ENCODE measurements around the gene CAMP.

The CAMP gene

DNA sequence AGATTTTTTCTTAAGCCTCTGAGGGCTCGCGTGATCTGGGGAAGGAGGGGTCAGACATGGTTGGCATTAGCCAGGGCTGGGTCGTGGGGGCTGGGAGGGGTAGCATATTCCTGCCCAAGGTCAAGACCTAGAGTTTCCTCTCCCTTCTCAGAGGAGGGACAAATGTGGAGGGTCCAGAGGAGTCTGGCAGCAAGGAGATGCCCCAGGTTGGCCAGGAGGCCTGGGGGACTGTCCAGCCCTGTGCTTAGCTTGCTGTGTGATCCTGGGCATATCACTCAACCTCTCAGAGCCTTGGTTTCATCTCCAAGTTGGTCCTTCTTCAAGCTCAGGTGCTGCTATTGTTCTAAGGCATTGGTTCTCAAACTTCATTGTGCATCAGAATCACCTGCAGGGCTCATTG, 9.1 kb upstream of the CAMP start:
- no peak for DNase-seq (ENCODE audit: low read depth in 4 of 4, low spot score in 1 of 4)

DNA sequence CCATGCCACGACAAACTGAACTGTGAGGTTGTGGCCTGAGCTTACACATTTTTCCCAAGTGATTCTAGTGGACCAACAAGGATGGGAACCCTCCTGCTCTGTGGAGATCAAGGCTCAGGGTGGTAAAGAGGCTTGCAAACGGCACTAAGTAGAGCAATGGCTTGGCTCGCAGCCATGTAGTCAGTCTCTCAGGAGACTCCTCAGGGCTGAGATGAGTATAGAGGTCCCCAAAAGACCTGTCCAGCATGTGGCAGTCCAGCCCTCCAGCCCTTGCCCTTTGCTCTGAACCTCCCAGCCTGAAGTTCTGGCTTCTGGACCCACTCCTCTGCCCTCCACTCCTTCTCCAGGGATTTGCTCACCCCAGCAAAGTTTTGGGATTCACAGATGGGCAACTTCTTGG, 8.3 kb upstream of the CAMP start:
- DNase-seq (ENCODE audit: low read depth in 4 of 4, low spot score in 1 of 4) = no peak

GRCh38 chr3:48215466-48215865, 7.8 kb upstream of the CAMP start:
- no peak for DNase-seq (ENCODE audit: low read depth in 4 of 4, low spot score in 1 of 4)

- no peak for DNase-seq (ENCODE audit: low read depth in 4 of 4, low spot score in 1 of 4)
Observed at GRCh38 chr3:48215876-48216275, 7.4 kb upstream of the CAMP start.

DNA sequence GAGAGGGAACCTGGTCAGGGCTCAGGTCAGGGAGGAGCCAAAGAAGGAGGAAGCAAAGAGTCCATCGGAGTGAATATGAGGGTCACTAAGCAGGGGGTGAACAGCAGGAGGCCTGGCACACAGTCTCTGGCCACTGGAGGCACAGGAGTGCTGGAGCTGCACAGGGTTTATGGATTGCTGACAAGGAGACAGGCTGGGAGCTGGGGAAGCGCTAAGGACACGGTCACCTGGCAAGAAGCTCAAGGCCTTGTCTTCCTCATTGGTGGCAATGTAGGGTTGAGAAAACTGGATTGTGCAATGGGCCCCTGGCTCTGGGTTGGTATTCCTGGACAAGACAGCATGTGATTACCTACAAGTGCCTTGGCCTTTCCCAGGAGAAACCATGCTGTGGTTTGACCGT, 5.8 kb upstream of the CAMP start:
- DNase-seq (ENCODE audit: low read depth in 4 of 4, low spot score in 1 of 4) = no peak

- DNase-seq (ENCODE audit: low read depth in 4 of 4, low spot score in 1 of 4) = no peak
Observed at GRCh38 chr3:48218537-48218936, 4.8 kb upstream of the CAMP start.

GRCh38 chr3:48219543-48219942, 3.8 kb upstream of the CAMP start:
- no peak for DNase-seq (ENCODE audit: low read depth in 4 of 4, low spot score in 1 of 4)

DNA sequence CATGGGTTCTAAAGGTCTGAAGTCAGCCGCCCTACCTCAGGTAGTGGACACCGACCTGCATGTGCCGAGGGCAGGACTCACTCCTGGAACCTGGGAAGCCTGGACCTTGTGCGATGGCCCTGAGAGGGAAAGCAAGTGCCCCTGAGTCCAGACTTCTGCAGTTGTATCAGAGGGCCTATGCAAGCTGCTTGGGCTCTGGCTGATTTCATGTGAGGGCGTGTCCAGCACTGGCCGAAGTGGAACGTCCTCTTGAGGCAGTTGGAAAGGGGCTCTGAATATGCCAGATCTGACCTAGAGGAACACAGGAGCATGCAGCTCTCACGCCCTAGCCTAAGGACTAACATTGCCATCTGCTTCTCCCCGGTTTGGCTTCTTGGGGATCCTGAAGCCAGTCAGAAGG, 2.5 kb upstream of the CAMP start:
- no peak for DNase-seq (ENCODE audit: low read depth in 4 of 4, low spot score in 1 of 4)

- no peak for DNase-seq (ENCODE audit: low read depth in 4 of 4, low spot score in 1 of 4)
Observed at GRCh38 chr3:48225587-48225986, 2.3 kb downstream of the CAMP start.

- no peak for DNase-seq (ENCODE audit: low read depth in 4 of 4, low spot score in 1 of 4)
Observed at GRCh38 chr3:48226939-48227338, 3.6 kb downstream of the CAMP start.

DNA sequence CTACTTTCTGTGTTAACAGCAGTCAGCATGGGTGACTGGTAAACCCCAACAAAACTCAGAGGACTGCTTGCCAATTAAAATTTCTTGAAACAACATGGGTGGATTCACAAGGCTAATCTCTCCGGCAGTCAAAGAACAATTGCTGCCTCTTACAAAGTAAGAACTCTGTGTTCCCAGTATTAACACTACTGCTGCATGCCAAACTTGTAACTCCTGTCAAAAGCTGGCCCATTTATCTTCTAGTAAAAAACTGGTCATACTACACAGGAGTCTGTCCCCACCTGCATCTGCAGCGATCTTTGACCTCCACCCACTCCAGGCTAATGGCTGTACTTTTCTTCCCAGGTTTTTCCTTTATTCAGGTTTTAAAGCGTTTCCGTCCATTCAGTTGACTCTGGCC, 8.9 kb downstream of the CAMP start:
- no peak for DNase-seq (ENCODE audit: low read depth in 4 of 4, low spot score in 1 of 4)

DNA sequence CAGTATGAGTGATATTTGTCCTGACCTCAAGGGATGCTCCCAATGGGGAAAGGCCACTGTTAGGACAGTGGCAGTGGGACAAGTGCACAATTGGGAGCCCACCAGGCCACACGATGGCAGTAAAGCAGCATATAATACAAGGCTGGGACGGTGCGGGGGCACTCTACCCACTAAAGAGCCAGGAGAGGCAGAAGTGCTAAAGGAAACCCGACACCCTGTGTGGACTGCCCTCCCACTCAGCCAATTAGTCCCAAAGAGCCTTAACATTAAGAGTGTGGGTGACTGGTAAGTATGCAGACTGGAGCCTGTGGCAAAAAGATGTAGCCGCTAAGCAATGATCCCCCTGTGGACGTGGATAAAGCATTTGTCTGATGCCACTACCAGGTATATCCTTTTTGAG, 9.4 kb downstream of the CAMP start:
- peak; percentile 6 to 49 (median 30) for DNase-seq (ENCODE audit: low read depth in 4 of 4, low spot score in 1 of 4)

GRCh38 chr3:48233542-48233941, 10.2 kb downstream of the CAMP start:
- no peak for DNase-seq (ENCODE audit: low read depth in 4 of 4, low spot score in 1 of 4)

- no peak for DNase-seq (ENCODE audit: low read depth in 4 of 4, low spot score in 1 of 4)
Observed at GRCh38 chr3:48236531-48236930, 13.2 kb downstream of the CAMP start.

DNA sequence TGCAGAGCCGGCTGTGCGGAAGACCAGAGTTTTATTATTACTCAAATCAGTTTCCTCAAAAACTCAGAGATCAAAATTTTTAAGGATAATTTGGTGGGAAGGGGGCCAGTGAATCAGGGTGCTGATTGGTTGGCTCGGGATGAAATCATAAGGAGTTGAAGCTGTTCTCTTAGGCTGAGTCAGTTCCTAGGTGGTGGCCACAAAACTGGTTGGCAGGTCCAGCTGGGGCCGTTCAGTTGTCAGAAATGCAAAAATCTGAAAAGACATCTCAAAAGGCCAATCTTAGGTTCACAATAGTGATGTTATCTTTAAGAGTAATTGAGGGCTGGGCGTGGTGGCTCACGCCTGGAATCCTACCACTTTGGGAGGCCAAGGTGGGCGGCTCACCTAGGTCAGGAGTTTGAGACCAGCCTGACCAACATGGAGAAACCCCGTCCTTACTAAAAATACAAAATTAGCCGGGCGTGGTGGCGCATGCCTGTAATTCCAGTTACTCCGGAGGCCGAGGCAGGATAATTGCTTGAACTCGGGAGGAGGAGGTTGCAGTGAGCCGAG, 15.3 kb downstream of the CAMP start:
- no peak for DNase-seq (ENCODE audit: low read depth in 4 of 4, low spot score in 1 of 4)

- DNase-seq (ENCODE audit: low read depth in 4 of 4, low spot score in 1 of 4) = no peak
Observed at GRCh38 chr3:48240000-48240963, 17.0 kb downstream of the CAMP start.

- peak in 1 of 4 experiments; percentile 7 for DNase-seq (ENCODE audit: low read depth in 4 of 4, low spot score in 1 of 4)
Observed at GRCh38 chr3:48241796-48242455, 18.6 kb downstream of the CAMP start.

- no peak for DNase-seq (ENCODE audit: low read depth in 4 of 4, low spot score in 1 of 4)
Observed at GRCh38 chr3:48243886-48244285, 20.6 kb downstream of the CAMP start.

DNA sequence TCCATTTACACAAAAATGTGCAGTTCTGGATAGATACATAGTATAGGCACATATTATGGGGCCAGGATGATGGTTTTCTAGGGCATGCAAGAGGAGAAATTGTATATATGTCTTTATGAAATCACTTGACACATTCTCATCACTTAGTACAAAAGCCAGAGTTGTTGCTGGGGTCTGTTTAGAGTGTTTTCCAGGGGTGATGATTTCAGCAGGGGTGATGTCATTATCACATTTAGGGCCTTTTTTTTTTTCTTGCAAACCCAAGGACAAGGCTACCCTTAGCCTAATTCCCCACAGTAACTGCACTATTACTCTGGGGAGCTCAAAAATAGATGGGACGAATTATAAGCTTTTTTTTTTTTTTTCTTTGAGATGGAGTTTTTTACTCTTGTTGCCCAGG, 21.2 kb downstream of the CAMP start:
- no peak for DNase-seq (ENCODE audit: low read depth in 4 of 4, low spot score in 1 of 4)

GRCh38 chr3:48245136-48245535, 21.8 kb downstream of the CAMP start:
- no peak for DNase-seq (ENCODE audit: low read depth in 4 of 4, low spot score in 1 of 4)

DNA sequence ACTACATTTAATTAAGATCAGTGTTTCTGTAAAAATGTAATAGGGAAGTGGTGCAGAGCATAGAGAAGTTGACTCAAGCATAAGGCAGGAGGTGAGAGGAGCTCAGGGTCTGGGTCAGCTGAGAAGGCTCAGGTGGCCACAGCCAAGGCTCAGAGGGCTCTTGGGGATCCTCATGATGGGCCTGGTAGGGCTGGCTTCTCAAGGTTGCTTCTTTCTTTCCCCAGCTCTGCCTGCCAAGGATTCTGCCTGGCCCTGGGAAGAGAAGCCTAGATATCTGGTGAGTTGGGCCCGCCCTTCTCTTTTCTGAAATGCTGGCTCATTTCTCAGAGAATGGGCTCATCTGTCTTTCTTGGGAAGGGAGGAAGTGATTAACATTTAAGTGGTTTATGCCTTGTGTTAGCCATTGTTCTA, 24.1 kb downstream of the CAMP start:
- DNase-seq (ENCODE audit: low read depth in 4 of 4, low spot score in 1 of 4) = no peak
